Measurements from ENCODE around the gene CYLD. TPM values are rescaled to one million over a fixed set of nuclear protein-coding genes. Genes with fewer than 3 reads are reported as not detected.

CYLD gene
- total and polyA plus RNA-seq, 10 of the 15 experiments (the other 5 are each of a cell fraction or from before 2014, with no cell fraction given): 19.2 to 106 (median 46.1) TPM

- ChIA-PET CTCF (interaction anchor here (0.7 to 1.3 kb wide), 7 partner anchors 75 to 783 kb away, joined by 3 to 4 read pairs (median 3); no protein-coding TSS in a partner anchor), POLR2A (interaction anchor here (2.0 kb wide), 1 partner anchor 65 kb away, joined by 5 read pairs; no protein-coding TSS in a partner anchor), SMC1A (ENCODE audit: uncharacterized antibody, unreplicated experiment) (interaction anchor here (0.8 to 1.3 kb wide), 6 partner anchors 25 to 950 kb away, joined by 3 to 4 read pairs (median 3); no protein-coding TSS in a partner anchor), RAD21 (ENCODE audit: unreplicated experiment) (interaction anchor here (0.7 to 1.9 kb wide), 5 partner anchors 22 to 172 kb away, joined by 3 to 7 read pairs (median 3); partner anchors contain the start of gene CYLD)
- ATAC-seq: no peak
- H3K79me2 ChIP-seq (ENCODE audit: control insufficient read depth, insufficient read depth, low read length): no peaks in the 10 kb centered on the region
- no peak overlapping the region for H3K4me3 ChIP-seq
- 37% methylated on average over 9 of the region's 9 CpGs for WGBS (ENCODE audit: insufficient coverage, insufficient replicate concordance, low lambda C conversion rate, missing lambda C conversion rate)
- no peak overlapping the region for H2AFZ ChIP-seq (ENCODE audit: control insufficient read depth, low read depth, low read length)
- H3K36me3 ChIP-seq (ENCODE audit: control insufficient read depth in 2 of 2, insufficient read depth in 2 of 2, low read length in 1 of 2): no peaks in the 10 kb centered on the region
- in situ Hi-C loops (cut with MboI) (loop anchor here (5.0 kb wide), 1 partner anchor 442 kb away; the partner anchor contains the start of gene BRD7), intact Hi-C loops (cut with micrococcal nuclease; ENCODE audit: unreplicated experiment) (loop anchor here (5.0 to 10.0 kb wide), 4 partner anchors 442 to 594 kb away; partner anchors contain the start of gene BRD7)
- no peak overlapping the region for H3K9ac ChIP-seq (ENCODE audit: control insufficient read depth, insufficient read depth, low read length)
- no TSS peak for BruUV-seq (replicated peaks)
- no peaks in the 10 kb centered on the region; a peak in 1 of 4 replicates for H3K27me3 ChIP-seq (replicated peaks in 1 of 2; ENCODE audit: control insufficient read depth in 2 of 2, insufficient read depth in 2 of 2, low read length in 1 of 2)
- H3K9me3 ChIP-seq (replicated peaks; ENCODE audit: control insufficient read depth, insufficient read depth, low read length): no peaks in the 10 kb centered on the region
- FAIRE-seq: no peak
- no peak for DNase-seq (ENCODE audit: low read depth, low spot score)
- no peak overlapping the region for H3K27ac ChIP-seq (ENCODE audit: control insufficient read depth, insufficient read depth)
- no peak overlapping the region for H3K4me2 ChIP-seq (ENCODE audit: control insufficient read depth, insufficient read depth)
- H3K4me1 ChIP-seq (ENCODE audit: control insufficient read depth, insufficient read depth, low read length): peaks cover 4% of the 10 kb centered on the region; the same call in 1 of the 2 replicates
- H4K20me1 ChIP-seq (ENCODE audit: control insufficient read depth, insufficient read depth): no peaks in the 10 kb centered on the region
- no peak for TF ChIP-seq NR2F1 (conservative IDR thresholded peaks at IDR 0.05)
- peak; percentile 67 for TF ChIP-seq PKNOX1 (IDR thresholded peaks at IDR 0.05)
- no peak for TF ChIP-seq BACH1 (IDR thresholded peaks at IDR 0.05; ENCODE audit: borderline replicate concordance)
- no peak for TF ChIP-seq FOS (IDR thresholded peaks at IDR 0.05; ENCODE audit: borderline replicate concordance, extremely low read depth, insufficient read length)
- peak; percentile 11 for TF ChIP-seq PBX3 (IDR thresholded peaks at IDR 0.05; ENCODE audit: insufficient replicate concordance, low read depth, low read length)
These were observed 67.1 kb downstream of the CYLD start for GRCh38 chr16:50808929-50809538.
